ENCODE data around the gene CDK3. TPM values are rescaled to one million over a fixed set of nuclear protein-coding genes. Genes with fewer than 3 reads are reported as not detected.
A peak's percentile ranks its signal among the peaks of the same experiment; 100 is the strongest.

CDK3 gene
- total and polyA plus RNA-seq, 2 donors (not counting 3 experiments of a cell fraction or from before 2014, with no cell fraction given): 8.5 to 8.7 TPM

- H3K4me1 ChIP-seq (ENCODE audit: control insufficient read depth, extremely low read depth, insufficient read depth, low read length): peaks cover 18% of the 10 kb centered on the region
- CTCF ChIA-PET: interaction anchor here (0.6 to 2.0 kb wide), 4 partner anchors 20 to 312 kb away, joined by 3 to 13 read pairs (median 6); no protein-coding TSS in a partner anchor
- BruUV-seq (replicated peaks): no TSS peak
- DNase-seq (ENCODE audit: low read depth, low spot score) (peak; percentile 79), FAIRE-seq (peak; percentile 96)
- H3K36me3 ChIP-seq (ENCODE audit: control insufficient read depth in 2 of 2, extremely low read depth in 1 of 2, insufficient read depth in 2 of 2, low read length in 2 of 2): peaks cover 13 to 23% of the 10 kb centered on the region in 2 experiments
- peaks cover 20% of the 10 kb centered on the region for H3K79me2 ChIP-seq (ENCODE audit: control insufficient read depth, insufficient read depth, low read length)
- intact Hi-C loops (cut with micrococcal nuclease) (no loop called here), dilution Hi-C loops (cut with MboI; ENCODE audit: extremely low pct_ligation_motif_present, low sequenced_read_pairs) (no loop called here)
- H2AFZ ChIP-seq (ENCODE audit: low read depth, low read length): peak overlapping the region; percentile 9
- H3K9ac ChIP-seq (replicated peaks; ENCODE audit: extremely low read depth, insufficient read depth, low read length): no peak overlapping the region
- peak overlapping the region in 1 of 3 experiments; percentile 23 for H3K4me3 ChIP-seq (replicated peaks in 1 of 3; ENCODE audit: insufficient read depth in 1 of 3, low read depth in 1 of 3, low read length in 3 of 3)
- no peaks in the 10 kb centered on the region for H3K9me1 ChIP-seq (replicated peaks; ENCODE audit: control insufficient read depth, extremely low read depth, insufficient read depth, low read length)
- H4K20me1 ChIP-seq (replicated peaks; ENCODE audit: control insufficient read depth, extremely low read depth, insufficient read depth, low read length): no peaks in the 10 kb centered on the region
- peak overlapping the region; percentile 75 for H3K4me2 ChIP-seq (ENCODE audit: insufficient read depth, low read length)
- POLR2A ChIA-PET: interaction anchor here (0.7 kb wide), 1 partner anchor 12 kb away, joined by 6 read pairs; no protein-coding TSS in a partner anchor
- H3K9me3 ChIP-seq (replicated peaks; ENCODE audit: control insufficient read depth, insufficient read depth, low read length): no peaks in the 10 kb centered on the region
- no peak for TF ChIP-seq POLR2A (IDR thresholded peaks at IDR 0.05; ENCODE audit: low read depth, low read length)
- peak; percentile 69 for TF ChIP-seq FOS (IDR thresholded peaks at IDR 0.05; ENCODE audit: borderline replicate concordance, insufficient read depth, low read length)
- TF ChIP-seq, protein P1, sequence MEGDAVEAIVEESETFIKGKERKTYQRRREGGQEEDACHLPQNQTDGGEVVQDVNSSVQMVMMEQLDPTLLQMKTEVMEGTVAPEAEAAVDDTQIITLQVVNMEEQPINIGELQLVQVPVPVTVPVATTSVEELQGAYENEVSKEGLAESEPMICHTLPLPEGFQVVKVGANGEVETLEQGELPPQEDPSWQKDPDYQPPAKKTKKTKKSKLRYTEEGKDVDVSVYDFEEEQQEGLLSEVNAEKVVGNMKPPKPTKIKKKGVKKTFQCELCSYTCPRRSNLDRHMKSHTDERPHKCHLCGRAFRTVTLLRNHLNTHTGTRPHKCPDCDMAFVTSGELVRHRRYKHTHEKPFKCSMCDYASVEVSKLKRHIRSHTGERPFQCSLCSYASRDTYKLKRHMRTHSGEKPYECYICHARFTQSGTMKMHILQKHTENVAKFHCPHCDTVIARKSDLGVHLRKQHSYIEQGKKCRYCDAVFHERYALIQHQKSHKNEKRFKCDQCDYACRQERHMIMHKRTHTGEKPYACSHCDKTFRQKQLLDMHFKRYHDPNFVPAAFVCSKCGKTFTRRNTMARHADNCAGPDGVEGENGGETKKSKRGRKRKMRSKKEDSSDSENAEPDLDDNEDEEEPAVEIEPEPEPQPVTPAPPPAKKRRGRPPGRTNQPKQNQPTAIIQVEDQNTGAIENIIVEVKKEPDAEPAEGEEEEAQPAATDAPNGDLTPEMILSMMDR (IDR thresholded peaks at IDR 0.05; ENCODE audit: extremely low read depth in 1 of 2, insufficient read depth in 1 of 2, low read depth in 1 of 2, low read length in 2 of 2): no peak
- TF ChIP-seq JUN (IDR thresholded peaks at IDR 0.05; ENCODE audit: borderline replicate concordance, insufficient read depth, insufficient read length, low read depth): peak; percentile 17
- TF ChIP-seq EZH2 (IDR thresholded peaks at IDR 0.05; ENCODE audit: borderline replicate concordance, low read depth, low read length, severe bottlenecking): no peak
- TF ChIP-seq GATA2 (IDR thresholded peaks at IDR 0.05; ENCODE audit: insufficient read depth, insufficient read length, low read depth, low read length): no peak
- peak overlapping the region; percentile 25 for H3K27ac ChIP-seq (ENCODE audit: insufficient read depth, low read depth, low read length)
- no peaks in the 10 kb centered on the region for H3K27me3 ChIP-seq (ENCODE audit: control insufficient read depth in 2 of 2, insufficient read depth in 2 of 2, low read length in 2 of 2)
These were observed 52.8 kb downstream of the CDK3 start for GRCh38 chr17:76053246-76054111.
